Ovary (tissue), 3 donors: ENCODE measurements around the gene NWD2.

ENCODE experiments used
- CTCF ChIP-seq, 3 donors: fragments of 450-650 bp in 2 of 3; fragments of 200-600 bp in 1 of 3; IDR thresholded peaks; one replicate each; pipeline versions ENCODE4 v1.5.1 to v1.8.0; 2016 to 2022; ENCODE audit warnings: antibody characterized with exemption in 3 of 3, mild to moderate bottlenecking in 1 of 3
- EP300 ChIP-seq: sonication (generic); formaldehyde crosslinking; IDR thresholded peaks from one replicate; pipeline ENCODE4 v1.6.1; 2017; ENCODE audit warnings: antibody characterized with exemption
- POLR2A ChIP-seq: fragments of 450-650 bp; IDR thresholded peaks from one replicate; pipeline ENCODE4 v1.6.1; 2017; ENCODE audit warnings: antibody characterized with exemption, mild to moderate bottlenecking, moderate library complexity
- donor health status: DM: no; HTN: no; CAD: no.

- TF ChIP-seq CTCF (IDR thresholded peaks at IDR 0.05), result no peak
- no peak for TF ChIP-seq EP300
- no peak for TF ChIP-seq POLR2A
These were observed 145.5 kb downstream of the NWD2 start for GRCh38 chr4:37389967-37390580.
